Measurements from ENCODE around the gene CDH13.

Gene CDH13

DNA sequence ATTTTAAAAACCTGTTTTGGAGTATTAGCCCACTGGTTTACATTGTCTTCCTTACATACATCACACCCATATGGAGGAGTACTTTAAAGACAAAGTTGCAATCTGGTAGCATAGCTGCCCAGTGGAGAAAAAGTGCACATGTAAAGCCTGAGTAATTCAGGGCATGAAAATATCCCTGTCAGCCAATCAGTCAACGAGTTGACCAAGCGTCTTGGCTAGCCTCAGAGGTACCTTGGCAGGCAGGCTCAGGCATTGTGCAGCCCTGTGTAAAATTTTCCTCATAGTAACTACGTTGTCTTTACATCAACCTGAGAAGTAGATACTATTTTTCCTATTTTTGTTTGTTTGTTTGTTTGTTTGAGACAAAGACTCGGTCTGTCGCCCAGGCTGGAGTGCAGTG, 339.0 kb downstream of the CDH13 start:
- DNase-seq: no peak

DNA sequence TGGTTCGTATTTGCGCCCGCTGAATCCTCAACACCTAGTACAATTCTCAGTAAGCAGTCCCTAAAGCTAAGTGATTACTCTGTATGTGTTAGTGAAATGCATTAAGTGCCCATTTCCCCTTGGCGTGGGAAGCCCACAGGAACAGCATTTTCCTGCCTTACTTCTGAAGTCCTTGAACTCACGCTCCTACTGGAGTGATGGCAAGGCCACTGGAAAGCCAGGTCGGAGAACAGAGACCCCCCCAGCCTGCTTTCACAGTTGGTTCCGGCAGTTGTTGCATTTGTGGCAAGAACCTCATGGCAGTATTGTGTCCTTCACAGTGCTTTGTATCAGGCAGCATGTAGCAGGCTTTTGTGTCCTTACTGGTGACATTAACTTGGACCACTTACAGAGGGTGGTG, 340.7 kb downstream of the CDH13 start:
- no peak for DNase-seq

DNA sequence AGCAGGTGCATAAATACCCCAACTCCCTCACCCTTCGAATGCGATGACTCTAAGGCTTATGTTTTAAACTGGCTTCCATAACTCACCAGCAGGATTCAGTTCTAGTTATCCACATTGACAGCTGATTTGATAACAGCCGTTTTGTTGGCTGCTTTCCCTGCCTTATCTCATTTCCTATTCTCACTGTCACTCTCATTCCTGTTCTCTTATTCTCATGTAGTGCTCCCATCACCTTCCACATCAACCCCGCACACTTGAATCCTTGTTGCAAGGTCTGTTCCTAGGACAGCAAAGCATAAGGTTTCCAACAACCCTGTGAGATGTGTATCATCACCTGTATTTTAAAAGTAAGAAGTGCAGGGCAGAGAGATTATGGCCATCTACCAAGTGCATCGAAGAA, 344.4 kb downstream of the CDH13 start:
- DNase-seq: no peak

DNA sequence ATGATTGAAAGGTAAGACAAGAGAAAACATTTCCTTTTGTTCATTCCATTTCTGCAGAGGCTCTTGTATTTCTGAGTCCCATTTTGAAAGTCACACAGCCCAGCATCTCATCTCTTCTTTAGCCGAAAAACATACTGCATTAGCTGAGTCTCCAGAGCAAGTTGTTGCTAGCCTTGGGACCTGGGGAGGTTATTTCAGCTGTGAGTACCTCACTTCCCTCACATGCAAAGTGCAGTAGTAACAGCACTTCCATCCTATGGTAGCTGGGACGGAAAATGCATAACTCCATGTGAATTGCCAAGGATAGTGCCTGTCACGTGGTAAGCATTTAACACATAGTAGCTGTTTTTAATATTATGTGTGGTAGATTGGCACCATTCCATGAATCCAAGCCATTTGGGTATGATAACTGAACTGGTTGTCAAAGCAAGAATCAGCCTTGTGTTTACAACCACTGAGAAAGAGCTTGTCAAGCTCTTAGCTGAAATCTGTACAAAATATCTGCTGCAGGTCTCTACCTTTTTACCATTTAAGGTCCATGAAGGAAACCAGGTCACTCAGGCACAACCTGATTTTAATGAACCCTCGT, 345.7 kb downstream of the CDH13 start:
- DNase-seq: no peak

DNA sequence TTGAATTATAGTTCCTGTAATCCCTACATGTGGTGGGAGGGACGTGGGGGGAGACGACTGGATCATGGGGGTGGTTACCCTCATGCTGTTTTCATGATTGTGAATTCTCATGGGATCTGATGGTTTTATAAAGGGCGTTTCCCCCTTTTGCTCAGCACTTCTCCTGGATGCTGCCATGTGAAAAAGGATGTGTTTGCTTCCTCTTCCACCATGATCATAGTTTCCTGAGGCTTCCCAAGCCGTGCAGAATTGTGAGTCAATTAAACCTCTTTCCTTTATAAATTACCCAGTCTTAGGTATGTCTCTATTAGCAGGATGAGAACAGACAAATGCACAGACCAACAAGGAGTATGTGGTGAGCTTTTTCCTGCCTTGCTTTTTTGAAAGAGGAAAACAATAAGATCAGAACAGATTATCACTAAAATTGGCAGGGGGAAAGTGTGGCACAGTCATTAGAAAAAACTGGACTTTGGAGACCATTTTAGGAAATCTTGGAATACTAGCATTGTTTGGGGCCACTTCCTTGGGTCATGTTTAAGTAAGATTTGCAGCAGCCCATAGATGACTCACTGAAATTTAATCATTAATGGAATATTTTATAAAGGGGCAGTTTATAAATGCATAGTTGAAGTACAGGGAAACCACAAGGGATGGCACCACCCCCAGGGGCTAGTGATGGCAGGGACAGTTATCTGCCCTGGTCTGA, 352.8 kb downstream of the CDH13 start:
- no peak for DNase-seq

DNA sequence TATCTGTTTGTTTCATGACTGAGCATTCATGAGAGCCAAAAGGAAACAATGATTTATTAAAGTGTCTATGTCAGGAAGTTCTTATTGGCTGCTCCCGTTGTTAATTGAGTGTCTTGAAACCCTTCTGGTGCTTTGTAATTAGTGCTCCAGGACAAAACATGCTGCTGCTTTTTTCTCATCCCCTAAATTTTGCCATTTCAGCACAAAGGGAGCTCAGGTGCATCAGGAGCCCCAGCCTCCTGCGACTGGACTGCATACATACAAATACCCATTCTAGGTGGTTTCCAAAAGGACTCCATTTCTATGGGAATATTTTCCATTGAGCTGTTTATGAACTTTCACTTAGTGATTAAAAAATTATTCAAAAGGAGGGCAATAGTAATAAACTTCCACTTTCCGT, 354.0 kb downstream of the CDH13 start:
- no peak for DNase-seq

DNA sequence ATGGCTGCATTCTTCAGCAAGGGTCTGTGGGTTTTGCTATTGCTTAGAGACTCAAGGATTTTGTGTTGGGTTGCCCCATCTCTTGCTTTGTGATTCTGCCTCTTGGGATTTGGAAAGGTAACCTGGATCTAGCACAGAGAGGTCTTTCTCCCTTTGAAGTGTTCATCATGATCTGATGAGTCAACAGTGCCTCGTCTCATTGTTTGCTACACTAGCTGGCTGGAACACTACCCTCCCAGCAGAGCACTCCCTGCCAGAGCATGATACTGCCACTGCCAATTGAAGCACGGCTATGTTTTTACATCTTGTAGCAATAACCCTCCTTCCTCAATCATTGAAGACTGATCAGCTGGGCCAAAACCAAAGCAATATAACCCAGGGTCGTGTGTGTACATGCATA, 361.0 kb downstream of the CDH13 start:
- DNase-seq: no peak

DNA sequence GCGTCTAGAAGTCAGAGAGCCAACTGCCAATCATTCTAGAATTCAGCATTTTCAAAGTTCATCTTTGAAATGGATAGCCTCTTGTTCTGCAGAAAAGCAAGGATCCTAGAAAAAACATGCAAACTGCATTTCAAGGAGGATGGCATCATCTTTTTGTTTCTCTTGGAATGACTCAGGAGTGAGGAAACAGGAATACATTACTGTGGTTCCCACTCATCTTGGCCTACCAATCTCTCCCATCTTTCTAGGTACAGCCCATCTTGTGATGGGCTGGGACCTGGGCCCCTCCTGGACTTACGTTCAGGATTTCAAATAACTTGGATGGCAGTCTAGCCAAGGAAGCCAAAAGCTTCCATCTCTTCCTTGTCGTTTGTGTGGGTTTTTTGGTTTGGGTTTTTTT, 363.4 kb downstream of the CDH13 start:
- DNase-seq: no peak

DNA sequence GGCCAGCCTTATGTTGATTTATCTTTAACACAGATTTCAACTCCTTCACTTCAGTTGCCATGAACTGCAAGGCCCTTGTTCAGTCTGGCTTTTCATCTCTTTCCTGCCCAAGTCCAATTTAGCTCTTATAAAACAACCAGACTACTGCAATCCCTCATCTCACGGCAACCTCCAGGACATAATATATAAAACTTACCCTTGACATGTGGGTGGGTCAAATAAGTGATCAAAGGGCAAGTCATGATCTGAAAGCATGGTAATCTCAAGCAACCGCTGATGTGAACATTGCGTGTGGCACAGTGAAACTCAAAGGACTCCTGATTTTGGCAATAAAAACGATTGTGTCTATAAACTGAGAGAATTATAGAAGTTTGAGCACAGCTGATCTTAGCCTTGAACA, 364.6 kb downstream of the CDH13 start:
- DNase-seq: no peak

DNA sequence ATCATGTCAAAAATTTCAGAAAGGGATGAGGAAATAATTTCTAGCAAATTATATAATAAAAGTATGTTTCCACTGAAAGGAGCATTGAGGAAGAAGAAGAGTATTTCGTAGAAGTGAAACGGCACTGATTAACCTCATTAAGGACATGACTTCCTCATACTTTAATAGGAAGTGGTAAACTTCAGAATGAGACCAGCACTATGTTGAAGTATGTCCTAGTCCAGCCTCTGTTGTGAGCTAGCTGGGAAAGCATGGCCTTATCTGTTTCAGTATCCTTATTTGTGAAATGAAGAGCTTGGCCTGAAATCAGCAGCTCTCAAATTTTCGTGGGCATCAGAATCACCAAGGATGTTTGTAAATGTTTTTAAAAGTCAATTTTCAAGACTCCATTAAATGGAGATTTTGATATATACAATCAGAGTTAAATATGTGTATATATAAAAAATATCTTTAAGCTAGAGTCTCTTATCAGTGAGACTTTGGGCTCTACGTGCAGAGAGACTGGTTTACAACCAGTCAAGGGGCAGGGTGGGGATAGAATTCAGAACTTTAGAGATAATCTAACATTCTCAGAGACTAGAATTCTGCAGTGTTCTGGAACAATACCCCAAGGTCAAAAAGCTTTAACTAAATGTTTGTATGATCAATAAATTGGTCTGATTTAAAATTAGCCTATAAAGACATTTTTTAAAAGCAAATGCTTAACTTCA, 365.4 kb downstream of the CDH13 start:
- DNase-seq: no peak

DNA sequence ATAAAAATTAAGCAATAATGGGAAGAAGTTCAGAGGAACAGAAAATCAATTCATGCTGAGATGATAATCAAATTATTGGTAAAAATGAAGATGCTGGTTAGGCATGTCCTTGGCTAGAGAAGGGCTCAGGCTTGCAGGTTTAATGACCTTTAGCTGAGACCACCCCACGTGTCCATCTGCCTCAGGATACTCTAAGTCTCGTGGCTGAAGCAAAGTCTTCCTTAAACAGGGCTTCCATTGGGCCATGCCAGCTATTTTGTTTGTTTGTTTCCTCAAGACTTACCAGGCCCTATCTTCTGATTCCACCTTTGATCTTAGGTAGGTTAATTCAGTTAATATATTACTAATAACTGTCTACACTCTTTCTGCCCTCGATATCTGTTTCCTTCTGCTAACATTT, 366.0 kb downstream of the CDH13 start:
- DNase-seq: no peak

DNA sequence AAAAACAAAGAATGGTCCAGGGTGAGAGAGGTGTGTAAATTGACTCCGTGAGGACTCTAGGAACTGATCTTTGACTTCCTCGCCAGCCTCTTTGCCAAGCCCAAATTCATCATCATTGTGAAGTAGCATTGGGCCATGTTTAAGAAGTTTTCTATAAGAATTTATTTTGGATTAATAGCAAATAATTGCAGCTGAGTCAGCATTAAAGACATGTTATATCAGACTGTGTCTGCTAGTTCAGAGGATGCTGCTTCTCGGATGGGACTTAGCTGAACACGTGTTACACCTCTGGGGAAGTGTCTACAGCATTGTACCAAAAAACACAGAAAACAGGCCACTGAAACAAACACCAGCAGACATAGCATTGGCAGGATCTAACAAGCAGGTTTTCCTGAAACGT, 366.6 kb downstream of the CDH13 start:
- DNase-seq: no peak

DNA sequence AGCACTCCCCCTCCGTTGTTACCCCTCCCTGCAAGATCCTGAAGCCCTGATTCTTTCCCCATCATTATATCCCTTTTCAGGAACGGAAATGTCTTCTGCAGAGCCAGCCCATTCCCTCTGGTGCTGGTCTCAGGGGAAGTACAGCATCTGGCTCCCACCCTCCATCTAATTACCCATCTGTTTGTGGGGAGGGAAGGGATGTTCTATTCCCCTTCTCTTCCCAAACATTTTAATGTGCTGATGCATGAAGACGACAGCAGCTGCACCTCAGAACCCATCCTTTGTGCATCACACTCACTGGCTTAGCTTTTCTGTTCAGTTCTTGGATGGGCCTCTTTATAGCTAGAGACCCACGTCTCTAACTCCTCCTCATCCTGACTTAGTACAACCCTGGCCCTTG, 367.2 kb downstream of the CDH13 start:
- no peak for DNase-seq

DNA sequence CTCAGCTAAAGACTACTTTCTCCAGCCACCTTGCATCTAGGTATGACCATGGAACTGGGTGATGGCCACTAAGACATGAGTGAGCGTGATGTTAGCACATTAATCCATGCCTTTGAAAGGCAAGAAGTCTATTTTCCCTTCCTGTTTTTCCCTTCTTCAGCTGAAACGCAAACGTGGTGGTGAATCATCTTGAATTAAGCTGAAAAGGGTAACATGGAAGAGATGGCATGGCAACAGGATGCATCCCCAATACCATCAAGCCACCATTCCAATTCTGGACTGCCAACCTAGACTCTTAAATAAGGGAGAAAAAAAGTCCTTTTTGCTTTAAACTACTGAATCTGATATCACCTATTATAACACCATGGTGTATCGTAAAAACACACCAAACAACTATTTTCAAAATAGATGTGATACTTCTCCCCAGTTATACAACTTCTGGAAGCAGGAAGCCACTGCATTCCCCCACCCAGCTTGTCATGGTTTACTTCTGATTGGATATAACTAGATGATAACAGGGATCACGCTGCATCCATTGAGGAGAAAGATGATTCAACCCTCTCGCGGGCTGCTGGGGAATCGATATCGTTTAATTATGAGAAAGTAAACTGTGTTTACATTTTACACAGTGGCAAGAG, 368.6 kb downstream of the CDH13 start:
- DNase-seq: no peak

DNA sequence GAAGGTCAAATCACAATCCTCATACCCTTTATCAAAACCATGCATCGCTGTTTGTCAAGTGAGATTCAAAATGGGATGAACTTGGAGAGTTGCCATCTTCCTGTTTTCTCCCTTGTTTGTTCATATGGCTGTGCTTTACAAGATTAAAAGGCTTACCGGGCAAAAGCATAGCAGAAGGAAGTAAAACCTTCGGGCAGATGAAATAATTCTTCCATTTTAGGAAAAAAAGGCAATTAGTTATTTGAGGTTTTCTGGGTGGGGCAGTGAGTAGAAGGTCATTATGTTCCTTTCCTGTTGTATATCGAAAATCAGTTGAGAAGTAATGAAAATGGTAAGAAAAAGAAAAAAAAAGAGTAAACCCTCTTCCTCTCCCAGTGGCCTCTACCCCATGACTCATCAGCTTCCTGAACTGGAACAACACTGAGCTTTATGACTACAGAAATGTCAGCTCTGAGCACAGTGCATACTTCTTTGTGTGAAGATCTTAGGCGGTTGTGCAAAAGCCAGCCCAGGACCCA, 369.2 kb downstream of the CDH13 start:
- DNase-seq: no peak

DNA sequence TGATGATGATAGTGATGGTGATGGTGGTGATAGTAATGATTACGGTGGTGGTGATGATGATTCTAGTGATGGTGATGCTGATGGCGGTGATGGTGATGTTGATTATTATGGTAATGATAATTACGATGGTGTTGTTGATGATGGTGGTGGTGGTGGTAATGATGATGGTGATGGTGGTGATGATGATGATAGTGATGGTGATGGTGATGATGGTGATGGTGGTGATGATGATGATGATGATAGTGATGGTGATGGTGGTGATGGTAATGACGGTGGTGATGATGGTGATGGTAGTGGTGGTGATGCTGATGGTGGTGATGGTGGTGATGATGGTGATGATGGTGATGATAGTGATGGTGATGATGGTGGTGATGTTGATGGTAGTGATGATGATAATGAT, 370.0 kb downstream of the CDH13 start:
- DNase-seq: no peak

DNA sequence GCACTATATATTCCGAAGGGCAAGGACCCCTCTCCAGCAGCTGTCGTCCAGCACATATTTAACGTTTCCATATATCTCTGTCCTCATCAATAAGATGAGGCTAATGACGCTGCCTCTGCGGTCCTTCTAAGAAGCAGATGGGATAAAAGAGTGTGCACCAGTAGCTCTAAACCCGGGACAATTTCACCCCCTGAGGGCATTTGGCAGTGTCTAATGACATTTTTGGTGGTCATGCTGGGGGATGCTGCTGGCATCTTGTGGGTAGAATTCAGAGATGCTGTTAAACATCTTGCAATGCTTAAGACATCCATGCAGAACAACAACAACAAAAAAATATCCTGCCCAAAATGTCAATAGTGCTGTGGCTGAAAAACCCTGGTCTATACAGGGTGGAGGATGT, 372.9 kb downstream of the CDH13 start:
- no peak for DNase-seq

DNA sequence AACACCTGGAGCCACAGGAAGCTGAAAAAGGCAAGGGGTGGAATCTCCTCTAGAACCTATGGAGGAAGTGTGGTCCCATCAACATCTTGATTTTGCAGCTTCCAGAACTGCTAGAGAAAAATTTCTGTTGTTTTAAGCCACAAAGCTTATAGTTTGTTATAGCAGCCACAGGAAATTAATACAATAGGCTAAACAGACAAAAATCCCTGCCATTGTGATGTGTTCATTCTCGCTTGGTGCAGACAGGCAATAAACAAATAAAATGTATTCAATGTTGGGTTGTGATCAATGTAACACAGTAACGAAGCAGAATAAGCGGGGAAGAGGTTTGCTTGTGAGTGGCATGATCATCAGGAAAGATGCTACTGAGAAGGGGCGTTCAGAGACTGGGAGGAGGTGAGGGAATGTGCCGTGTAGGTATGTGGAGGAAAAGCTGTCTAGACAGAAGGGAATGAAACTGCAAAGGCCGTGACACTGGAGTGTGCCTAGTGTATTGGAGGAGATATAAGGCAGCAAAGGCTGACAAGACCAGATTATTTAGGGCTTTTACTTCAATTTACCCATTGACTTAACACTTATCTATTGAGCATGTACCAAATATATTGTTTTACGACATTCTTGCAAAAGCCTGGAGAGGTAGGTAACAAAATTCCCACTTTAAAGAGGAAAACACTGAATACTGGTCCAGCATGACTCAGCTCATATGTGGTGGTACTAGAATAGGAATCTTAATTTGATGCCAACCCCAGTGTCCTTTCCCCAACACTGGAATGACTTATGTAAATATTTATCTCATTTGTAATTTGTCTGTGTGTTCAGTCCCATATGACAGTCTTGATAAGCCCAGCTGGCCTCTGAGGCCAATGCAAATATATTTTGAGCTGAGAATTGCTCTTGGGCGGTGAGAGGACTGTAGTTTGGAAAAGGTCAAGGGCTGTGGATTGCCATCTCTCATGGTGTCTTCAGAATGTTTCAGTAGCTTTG, 375.9 kb downstream of the CDH13 start:
- DNase-seq: no peak

DNA sequence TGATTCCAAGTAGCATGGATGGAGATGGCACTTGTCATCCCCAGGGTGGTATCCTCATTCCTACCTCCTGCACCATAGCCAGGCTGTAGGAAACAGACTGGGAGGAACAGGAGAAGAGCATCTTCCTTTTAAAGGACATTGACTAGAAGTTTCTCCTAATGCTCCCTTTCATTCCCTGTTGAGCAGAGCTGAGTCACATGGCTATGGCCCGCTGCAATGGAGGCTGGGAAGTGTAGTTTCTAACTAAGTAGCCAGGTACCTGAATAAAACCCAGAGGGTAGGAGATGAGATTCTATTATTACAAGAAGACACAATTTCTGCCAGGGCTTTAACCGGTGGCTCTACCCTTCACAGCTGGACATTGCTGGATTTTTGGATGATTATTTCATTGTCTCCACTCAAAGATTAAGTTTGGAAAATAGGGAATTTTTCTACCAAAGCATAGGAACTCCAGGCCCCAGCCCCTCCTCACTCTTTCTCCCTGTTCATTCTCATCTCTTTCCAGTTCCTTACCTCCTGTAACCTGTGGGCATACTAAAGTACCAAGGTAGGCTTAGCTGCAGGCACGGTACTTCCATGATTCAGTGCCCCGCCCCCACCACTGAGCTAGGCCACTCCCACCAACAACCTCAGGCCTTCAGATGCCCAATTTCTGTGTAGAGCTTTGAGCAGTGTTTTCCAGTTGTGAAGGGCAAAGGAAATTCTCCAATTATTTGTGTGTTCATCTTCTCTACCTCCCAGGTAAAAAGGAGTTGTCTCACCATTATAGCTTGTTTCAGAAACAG, 378.3 kb downstream of the CDH13 start:
- no peak for DNase-seq

DNA sequence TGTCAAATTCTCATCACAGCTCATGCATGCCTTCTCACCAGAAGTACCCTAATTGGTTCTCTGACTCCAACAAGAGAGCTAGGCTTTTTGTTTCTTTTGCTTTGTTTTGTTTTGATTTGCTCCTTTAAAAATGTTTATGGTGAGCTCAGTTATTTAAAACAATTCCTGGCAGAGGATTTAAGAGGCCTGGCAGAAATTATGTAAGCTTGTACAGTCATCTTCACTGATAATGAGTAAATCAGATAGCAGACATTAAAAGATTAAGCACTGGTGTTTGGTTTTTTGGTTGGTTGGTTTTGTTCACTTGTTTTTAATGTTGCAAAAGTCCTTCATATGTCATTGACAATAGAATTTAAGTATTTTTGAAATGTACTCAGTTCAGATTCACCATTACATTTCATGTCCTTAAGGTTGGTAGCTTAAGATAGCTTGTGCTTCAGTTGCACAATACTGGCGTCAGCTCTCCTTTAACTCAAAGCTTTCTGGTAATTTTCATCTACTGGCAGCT, 378.9 kb downstream of the CDH13 start:
- no peak for DNase-seq
